Breast epithelium (tissue), 4 donors: ENCODE measurements around the gene FBLN2. TPM values are rescaled to one million over a fixed set of nuclear protein-coding genes. Genes with fewer than 3 reads are reported as not detected.
"Not testable (repeated sequence)": the region's sequence is repeated elsewhere in the genome, so short reads cannot be mapped to it uniquely, and the experiment has no call there.

Source experiments
- DNase-seq, 2 donors: peaks; one replicate each; pipeline ENCODE4 v3.0.0-alpha.2; 2019; ENCODE audit warnings: low spot score in 2 of 2
- H3K27ac ChIP-seq, 2 donors: fragments of 200-600 bp; sonication (generic) in 1 of 2; one replicate each; pipeline ENCODE4 v1.5.1; 2016 to 2019; ENCODE audit warnings: mild to moderate bottlenecking in 1 of 2
- H3K27me3 ChIP-seq, 2 donors: fragments of 200-600 bp; sonication (generic) in 1 of 2; one replicate each; pipeline versions ENCODE4 v1.5.1 to v1.6.0; 2017 to 2019; ENCODE audit warnings: control low read depth in 1 of 2, mild to moderate bottlenecking in 1 of 2
- H3K36me3 ChIP-seq: fragments of 200-600 bp; one replicate; pipeline ENCODE4 v1.5.1; 2019
- H3K4me1 ChIP-seq, 2 donors: fragments of 200-600 bp; sonication (generic); one replicate each; pipeline ENCODE4 v1.5.1; 2016 to 2019; ENCODE audit warnings: control low read depth in 1 of 2
- H3K4me3 ChIP-seq, 3 donors: fragments of 200-600 bp; sonication (generic); 1 replicate in 2 of 3; 2 replicates in 1 of 3; pipeline ENCODE4 v1.5.1; 2016 to 2019; ENCODE audit warnings: mild to moderate bottlenecking in 3 of 3, moderate library complexity in 2 of 3
- H3K9me3 ChIP-seq, 2 donors: fragments of 200-600 bp; sonication (generic) in 1 of 2; one replicate each; pipeline ENCODE4 v1.5.1; 2016 to 2019; ENCODE audit warnings: control low read depth in 1 of 2
- CTCF ChIP-seq, 3 donors: fragments of 450-650 bp; IDR thresholded peaks; one replicate each; pipeline ENCODE4 v1.5.1; 2016 to 2017; ENCODE audit warnings: antibody characterized with exemption in 3 of 3, mild to moderate bottlenecking in 3 of 3, moderate library complexity in 3 of 3
- POLR2A ChIP-seq: fragments of 450-650 bp; IDR thresholded peaks from one replicate; pipeline ENCODE4 v1.6.1; 2016; ENCODE audit warnings: antibody characterized with exemption, mild to moderate bottlenecking, moderate library complexity
- POLR2AphosphoS5 ChIP-seq, 3 donors: sonication (generic); formaldehyde crosslinking; IDR thresholded peaks; one replicate each; pipeline ENCODE4 v1.6.1; 2017; ENCODE audit warnings: antibody characterized with exemption in 3 of 3
- intact Hi-C: fragments of 100-400 bp; cut with DNase I; formaldehyde crosslinking; loops from one replicate; pipeline ENCODE4 v1.15.1; 2023; ENCODE audit warnings: low total_unique reads
- total RNA-seq, 3 donors: library from RNA; depleted of rRNA; stranded (reverse); fragments of >200 nt; gene quantifications; one replicate each; pipeline ENCODE4 v1.1.0, GENCODE V29; 2016

FBLN2 gene
- total RNA-seq, result 100 to 1,000 TPM in 1 of 3 donors, 10 to 100 TPM in 2; 43.5 to 663 (median 81.3) TPM

GRCh38 chr3:13548696-13549622 is at the start of gene FBLN2:
FBLN2 (plus strand) TSS chr3:13549125; CDS start chr3:13570356, 21,231 bp downstream.
- H3K27ac ChIP-seq, result peak within 1 kb of the TSS; percentile 64 to 87
- intact Hi-C loops, result no loop called here
- TF ChIP-seq POLR2A, result no peak
- no peak for TF ChIP-seq POLR2AphosphoS5 (IDR thresholded peaks at IDR 0.05)
- TF ChIP-seq CTCF (IDR thresholded peaks at IDR 0.05), result no peak
- H3K4me3 ChIP-seq, result peak within 1 kb of the TSS; percentile 54 to 76 (median 64)
- no peak for DNase-seq
- no peaks in the 10 kb centered on the region for H3K9me3 ChIP-seq
- H3K27me3 ChIP-seq, result no peaks in the 10 kb centered on the region
- peaks cover 0 to 3% of the 10 kb centered on the region in 2 donors for H3K4me1 ChIP-seq
- H3K36me3 ChIP-seq, result no peaks in the 10 kb centered on the region

- H3K36me3 ChIP-seq, H3K9me3 ChIP-seq, intact Hi-C loops, DNase-seq, H3K27ac ChIP-seq, H3K27me3 ChIP-seq, H3K4me1 ChIP-seq, H3K4me3 ChIP-seq: not testable (repeated sequence)
Measured at GRCh38 chr3:13499246-13499645, 49.7 kb upstream of the FBLN2 start.

- intact Hi-C loops, result loop anchor here (5.0 kb wide), 1 partner anchor 147 kb away; no protein-coding TSS in a partner anchor
- no peaks in the 10 kb centered on the region for H3K9me3 ChIP-seq
Measured at GRCh38 chr3:13500133-13500885, 48.6 kb upstream of the FBLN2 start.

GRCh38 chr3:13501056-13501455 is 47.9 kb upstream of the FBLN2 start:
- no peak for DNase-seq
- intact Hi-C loops, result loop anchor here (5.0 kb wide), 1 partner anchor 146 kb away; no protein-coding TSS in a partner anchor
- TF ChIP-seq POLR2AphosphoS5 (IDR thresholded peaks at IDR 0.05), result no peak
- no peak overlapping the region for H3K4me3 ChIP-seq
- no peaks in the 10 kb centered on the region for H3K27me3 ChIP-seq
- H3K36me3 ChIP-seq, result no peaks in the 10 kb centered on the region
- no peaks in the 10 kb centered on the region for H3K9me3 ChIP-seq
- H3K27ac ChIP-seq, result no peak overlapping the region
- peaks cover 0 to 6% of the 10 kb centered on the region in 2 donors for H3K4me1 ChIP-seq

More at GRCh38 chr3:13500133-13500885, 48.6 kb upstream of the FBLN2 start:
- Histone ChIP-seq H3K36me3 (no peaks in the 10 kb centered on the region), H3K4me1 (peaks cover 0 to 6% of the 10 kb centered on the region in 2 donors), H3K4me3 (no peak overlapping the region), H3K27ac (no peak overlapping the region), H3K27me3 (no peaks in the 10 kb centered on the region)
- no peak for DNase-seq
- no peak for TF ChIP-seq CTCF (IDR thresholded peaks at IDR 0.05)
- no peak for TF ChIP-seq POLR2AphosphoS5 (IDR thresholded peaks at IDR 0.05)
- TF ChIP-seq POLR2A, result no peak

GRCh38 chr3:13501521-13501920 is 47.4 kb upstream of the FBLN2 start:
- Histone ChIP-seq H3K36me3 (no peaks in the 10 kb centered on the region), H3K4me1 (peaks cover 0 to 4% of the 10 kb centered on the region in 2 donors), H3K27me3 (no peaks in the 10 kb centered on the region), H3K27ac (no peak overlapping the region), H3K9me3 (no peaks in the 10 kb centered on the region), H3K4me3 (no peak overlapping the region)
- TF ChIP-seq CTCF (IDR thresholded peaks at IDR 0.05), result no peak
- DNase-seq, result no peak
- intact Hi-C loops, result loop anchor here (5.0 kb wide), 1 partner anchor 146 kb away; no protein-coding TSS in a partner anchor
